GM18951 (cell line): ENCODE data around the gene HOXA11.

Source experiments
- POLR2A ChIP-seq: IDR thresholded peaks from 4 replicates; pipeline ENCODE4 v1.6.1; 2011; ENCODE audit warnings: mild to moderate bottlenecking; ENCODE audit not compliant: insufficient read length, insufficient read depth; ENCODE audit errors: extremely low read depth
- in situ Hi-C: fragments of 300-500 bp; cut with MboI; formaldehyde crosslinking; loops from one replicate; pipeline ENCODE4 v1.12.0; 2022; ENCODE audit warnings: low sequenced_read_pairs, mixed read lengths, inconsistent platforms; ENCODE audit not compliant: unreplicated experiment

Gene HOXA11

DNA sequence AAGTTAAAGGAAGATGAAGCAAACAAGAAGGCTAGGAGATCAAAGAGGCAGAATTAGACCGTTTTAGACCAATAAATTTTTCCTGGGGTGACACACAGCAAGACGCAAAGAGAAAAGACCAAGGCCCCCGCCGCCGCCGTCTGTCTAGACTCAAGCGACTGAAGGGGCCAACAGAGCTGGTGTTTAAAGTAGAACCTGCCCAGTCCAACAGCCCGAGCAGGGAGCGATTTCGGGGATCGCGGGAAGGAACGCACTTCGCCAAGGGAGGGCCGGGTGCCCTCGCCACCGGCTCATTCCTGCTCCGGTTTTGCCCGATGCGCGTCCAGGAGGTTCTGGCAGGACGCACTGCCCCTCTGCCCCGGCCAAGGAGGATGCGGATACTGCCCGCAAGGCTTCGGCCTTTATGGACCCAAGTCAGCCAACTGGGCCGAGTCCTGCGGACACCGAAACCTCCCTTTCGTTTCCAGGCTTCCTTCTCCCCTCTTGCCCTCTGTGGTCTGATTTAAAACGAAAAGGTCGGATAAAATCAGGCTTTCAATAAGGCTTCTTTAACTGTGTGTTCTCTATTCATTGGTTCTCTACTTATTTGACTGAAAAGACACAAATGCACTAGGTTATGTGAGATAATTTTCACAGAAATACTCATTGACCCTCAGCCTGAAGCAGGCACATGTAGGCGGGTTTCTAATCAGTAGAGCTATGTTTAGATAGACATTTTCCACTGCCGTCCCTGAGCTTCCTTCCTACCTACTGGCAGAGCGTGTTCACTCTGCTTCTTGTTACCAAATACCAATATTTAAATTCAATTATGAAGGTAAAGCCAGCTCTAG, 26.4 kb downstream of the HOXA11 start:
- in situ Hi-C loops = loop anchor here (10.0 kb wide), 1 partner anchor 784 kb away; no protein-coding TSS in a partner anchor

DNA sequence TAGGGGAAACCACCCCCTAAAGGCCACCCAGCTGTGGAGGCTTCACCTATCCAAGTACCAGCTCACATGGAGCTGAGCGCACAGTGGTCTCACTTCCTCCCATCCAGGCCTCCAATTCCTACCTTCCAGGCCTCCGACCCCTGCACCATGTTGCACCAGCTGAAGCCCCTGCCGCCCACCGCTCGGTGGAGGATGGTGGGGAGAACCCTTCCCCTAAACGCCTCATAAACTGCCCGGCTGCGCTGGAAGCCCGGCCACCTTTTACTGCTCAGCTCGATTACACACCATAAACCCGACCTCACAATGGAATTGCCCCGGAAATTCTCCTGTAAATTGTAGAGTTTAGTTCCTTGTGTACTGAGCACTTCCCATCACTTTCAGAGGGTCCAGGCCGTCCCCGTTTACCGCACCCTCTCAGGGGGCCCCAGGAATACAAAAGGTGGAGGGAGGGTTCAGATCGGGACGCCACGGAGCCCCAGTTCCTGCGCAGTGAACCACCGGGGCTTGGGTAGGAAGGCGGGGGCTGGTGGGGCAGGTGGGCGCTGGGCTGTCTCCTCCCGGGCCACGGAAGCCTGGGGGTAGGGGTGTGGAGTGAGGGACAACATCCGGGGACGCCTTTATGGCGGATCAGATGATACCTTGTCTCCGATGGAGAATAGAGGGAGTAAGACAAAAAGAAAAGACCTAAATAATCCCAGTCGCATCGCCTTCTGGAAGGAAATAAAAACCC, 27.2 kb downstream of the HOXA11 start:
- no peak for TF ChIP-seq POLR2A
- in situ Hi-C loops = loop anchor here (10.0 kb wide), 1 partner anchor 783 kb away; no protein-coding TSS in a partner anchor

More for the DNA sequence above, 26.4 kb downstream of the HOXA11 start:
- no peak for TF ChIP-seq POLR2A

DNA sequence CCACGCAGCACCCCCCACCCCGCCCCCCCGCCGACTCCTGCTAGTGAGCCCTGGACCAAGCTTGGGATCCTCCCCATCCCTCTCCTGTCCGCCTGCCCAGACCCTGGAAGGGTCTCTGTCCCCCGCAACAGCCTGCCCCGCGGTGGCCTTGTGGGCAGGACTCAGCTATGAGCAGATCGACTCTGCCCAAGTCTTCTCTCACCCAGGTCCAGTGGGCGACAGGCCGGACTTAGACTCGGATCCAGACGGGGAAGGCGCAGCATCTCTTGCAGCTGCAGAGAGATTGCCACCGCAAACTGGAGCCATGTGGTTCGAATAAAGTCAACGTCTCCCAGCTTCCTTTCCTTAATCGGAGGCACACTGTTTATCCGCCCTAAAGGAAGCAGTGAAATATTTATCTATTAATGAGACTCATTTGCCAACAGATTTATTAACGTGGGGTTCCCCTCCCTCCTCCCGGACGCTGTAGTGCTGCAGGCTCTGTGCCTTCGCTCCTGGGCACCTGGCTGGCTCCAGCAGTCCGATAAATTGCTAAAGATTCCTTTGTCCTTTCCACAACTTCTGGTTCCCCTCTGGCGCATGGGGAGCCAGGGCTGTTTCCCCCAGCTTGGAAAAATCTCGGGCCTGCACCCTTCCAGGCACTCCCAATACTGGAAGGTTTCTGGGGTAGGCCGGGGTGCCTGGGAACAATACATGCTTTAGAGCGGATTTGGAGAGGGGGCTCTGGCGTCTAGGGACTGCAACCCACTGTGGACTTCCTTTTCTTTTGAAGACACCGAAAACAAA, 27.9 kb downstream of the HOXA11 start:
- no peak for TF ChIP-seq POLR2A
- in situ Hi-C loops = loop anchor here (10.0 kb wide), 1 partner anchor 782 kb away; no protein-coding TSS in a partner anchor

DNA sequence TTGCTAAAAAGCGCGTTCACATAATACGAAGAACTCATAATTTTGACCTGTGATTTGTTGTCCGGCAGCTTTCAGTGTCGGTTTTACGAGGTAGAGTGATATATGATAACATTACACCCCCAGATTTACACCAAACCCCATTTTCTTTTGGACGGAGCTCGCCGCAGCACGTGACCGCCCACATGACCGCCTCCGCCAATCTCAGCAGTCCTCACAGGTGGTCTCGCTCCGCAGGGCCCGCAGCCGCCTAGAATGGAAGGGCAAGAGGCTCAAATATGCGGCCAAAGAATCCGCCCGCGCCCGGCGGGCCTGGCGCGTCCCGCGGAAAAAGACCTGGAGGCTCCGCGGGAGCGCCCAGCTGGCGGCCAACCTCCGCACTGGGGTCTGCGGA, 28.5 kb downstream of the HOXA11 start, which contains the start of gene HOXA7:
Gene HOXA7 (minus strand): TSS at position 168 of the 391 bp plus-strand sequence. CDS start 130 bp downstream, at position 38.
- in situ Hi-C loops = loop anchor here (10.0 kb wide), 1 partner anchor 782 kb away; no protein-coding TSS in a partner anchor
- TF ChIP-seq POLR2A = no peak

DNA sequence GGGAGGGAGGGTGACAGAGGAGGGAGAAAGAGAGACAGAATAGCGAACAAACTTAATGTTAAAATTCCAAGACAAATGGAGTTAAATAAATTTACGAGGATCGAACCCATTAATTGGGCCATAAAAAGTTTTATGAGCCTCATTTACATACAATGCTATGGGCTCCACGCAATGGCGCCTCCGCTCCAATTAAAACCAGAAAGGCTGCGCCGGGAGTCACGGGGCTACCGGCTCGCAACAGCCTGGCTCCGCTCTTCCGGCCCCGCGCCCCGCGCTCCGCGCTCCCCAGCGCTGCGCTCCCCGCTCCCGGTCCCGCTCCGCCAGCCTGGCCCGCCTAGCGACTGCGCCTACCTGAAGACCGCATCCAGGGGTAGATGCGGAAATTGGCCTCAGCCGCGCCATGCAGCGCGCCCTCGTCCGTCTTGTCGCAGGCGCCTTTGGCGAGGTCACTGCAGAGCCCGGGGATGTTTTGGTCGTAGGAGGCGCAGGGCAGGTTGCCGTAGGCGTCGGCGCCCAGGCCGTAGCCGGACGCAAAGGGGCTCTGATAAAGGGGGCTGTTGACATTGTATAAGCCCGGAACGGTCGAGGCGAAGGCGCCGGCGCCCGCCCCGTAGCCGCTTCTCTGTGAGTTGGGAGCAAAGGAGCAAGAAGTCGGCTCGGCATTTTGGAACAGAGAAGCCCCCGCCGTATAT, 29.1 kb downstream of the HOXA11 start:
- in situ Hi-C loops = loop anchor here (10.0 kb wide), 1 partner anchor 781 kb away; no protein-coding TSS in a partner anchor

DNA sequence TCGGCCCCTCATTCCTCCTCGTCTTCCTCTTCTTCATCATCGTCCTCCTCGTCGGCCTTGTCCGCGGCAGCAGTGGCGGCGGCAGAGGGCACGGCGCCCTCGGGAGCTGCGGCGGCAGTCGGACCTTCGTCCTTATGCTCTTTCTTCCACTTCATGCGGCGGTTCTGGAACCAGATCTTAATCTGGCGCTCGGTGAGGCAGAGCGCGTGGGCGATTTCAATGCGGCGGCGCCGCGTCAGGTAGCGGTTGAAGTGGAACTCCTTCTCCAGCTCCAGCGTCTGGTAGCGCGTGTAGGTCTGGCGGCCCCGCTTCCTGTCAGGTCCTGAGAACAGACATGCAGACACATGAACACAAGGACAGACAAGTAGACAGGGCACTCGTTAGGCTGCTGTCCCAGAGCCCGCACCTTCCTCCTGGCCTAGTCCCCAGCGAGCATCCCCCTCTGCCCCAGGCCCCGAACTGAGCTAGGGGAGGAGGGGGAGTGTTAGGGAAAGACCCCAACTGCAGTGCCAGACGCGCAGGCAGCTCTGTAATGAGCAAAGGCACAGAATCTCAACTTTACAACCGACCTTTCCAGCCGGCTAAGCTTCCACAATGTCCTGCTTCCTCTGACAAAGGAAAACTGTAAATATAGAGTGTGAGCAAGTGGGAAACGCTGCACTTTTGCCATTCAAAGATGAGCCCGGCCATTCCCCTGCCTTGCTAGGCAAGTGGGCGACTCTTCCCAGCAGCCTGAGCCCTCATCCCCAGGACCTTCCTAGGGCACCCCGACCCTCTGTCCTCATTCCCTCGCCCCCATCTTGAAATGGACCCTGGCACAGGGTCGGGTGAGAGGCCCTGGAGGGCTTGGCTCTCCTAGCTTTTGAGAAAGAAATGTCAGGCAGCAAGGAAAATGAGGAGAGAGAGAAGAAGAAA, 29.9 kb downstream of the HOXA11 start:
- in situ Hi-C loops = loop anchor here (10.0 kb wide), 1 partner anchor 780 kb away; no protein-coding TSS in a partner anchor
- TF ChIP-seq POLR2A = no peak

More for the DNA sequence above, 29.1 kb downstream of the HOXA11 start:
- no peak for TF ChIP-seq POLR2A

DNA sequence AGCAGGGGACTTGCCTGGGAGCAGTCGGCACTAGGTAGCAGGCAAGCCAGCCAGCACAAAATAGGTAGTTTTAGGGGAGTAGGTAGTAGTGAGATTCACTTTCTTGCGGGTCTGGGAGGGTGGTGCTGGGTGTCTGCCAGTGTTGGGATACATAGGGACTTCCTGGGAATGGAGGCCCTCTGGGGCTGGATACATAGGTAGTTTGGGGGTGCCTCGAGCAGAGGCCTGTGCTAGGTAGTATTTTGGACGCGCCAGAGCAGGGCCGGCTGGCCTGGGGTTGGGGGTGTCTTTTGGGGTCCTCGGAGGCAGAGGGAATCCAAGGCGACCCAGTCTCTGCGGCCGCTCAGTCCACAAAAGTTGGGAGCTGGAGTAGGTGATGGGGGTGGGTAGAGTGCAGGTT, 30.7 kb downstream of the HOXA11 start:
- in situ Hi-C loops = loop anchor here (10.0 kb wide), 1 partner anchor 780 kb away; no protein-coding TSS in a partner anchor
- TF ChIP-seq POLR2A = no peak

DNA sequence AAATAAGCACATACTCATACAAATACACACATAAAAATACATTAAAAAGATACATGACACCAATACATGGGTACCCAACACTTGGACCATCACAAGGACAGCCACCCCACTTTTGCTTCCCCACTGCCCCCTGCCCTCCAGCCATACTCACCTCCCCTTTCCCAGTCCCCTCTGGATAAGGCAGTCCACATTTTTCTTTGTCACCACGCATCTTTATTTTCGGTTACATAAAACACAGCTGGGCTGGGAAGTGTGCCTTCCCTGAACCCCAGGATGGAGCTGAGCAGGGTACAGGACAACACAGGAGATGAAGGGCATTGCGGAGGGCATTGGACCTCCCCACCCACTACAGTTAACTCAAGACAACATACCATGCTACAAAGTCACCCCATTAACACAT, 31.5 kb downstream of the HOXA11 start:
- in situ Hi-C loops = loop anchor here (10.0 kb wide), 1 partner anchor 779 kb away; no protein-coding TSS in a partner anchor
- no peak for TF ChIP-seq POLR2A

DNA sequence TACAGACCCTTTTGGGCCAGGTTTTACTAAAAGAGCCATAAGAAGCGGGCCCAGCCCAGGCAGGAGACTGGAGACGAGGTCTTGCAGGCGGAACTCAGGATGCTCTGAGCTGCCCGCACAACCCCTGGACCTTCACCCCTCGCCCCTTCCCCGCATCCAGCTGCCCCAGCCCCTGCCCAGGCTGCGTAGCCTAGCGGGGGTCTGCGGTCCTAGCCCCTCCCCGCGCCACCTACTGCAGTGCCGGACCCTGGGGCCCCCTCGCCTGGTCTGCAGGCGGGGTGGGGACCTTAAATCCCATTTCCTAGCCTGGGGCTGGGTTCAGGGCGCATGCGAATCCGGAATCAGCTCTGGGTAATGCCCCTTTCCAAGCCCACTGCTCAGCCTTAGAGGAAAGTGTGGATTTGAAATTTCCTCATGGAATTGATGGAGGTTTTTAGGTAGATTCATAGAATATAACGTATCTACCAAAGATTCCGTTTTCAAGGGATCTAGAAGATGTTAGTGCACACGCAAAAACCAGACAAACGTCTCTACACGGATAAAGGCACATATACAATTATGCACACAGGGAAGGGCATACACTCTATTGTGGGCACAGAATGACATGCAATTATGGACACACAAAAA, 32.1 kb downstream of the HOXA11 start:
- TF ChIP-seq POLR2A = no peak
- in situ Hi-C loops = loop anchor here (10.0 kb wide), 1 partner anchor 778 kb away; no protein-coding TSS in a partner anchor

DNA sequence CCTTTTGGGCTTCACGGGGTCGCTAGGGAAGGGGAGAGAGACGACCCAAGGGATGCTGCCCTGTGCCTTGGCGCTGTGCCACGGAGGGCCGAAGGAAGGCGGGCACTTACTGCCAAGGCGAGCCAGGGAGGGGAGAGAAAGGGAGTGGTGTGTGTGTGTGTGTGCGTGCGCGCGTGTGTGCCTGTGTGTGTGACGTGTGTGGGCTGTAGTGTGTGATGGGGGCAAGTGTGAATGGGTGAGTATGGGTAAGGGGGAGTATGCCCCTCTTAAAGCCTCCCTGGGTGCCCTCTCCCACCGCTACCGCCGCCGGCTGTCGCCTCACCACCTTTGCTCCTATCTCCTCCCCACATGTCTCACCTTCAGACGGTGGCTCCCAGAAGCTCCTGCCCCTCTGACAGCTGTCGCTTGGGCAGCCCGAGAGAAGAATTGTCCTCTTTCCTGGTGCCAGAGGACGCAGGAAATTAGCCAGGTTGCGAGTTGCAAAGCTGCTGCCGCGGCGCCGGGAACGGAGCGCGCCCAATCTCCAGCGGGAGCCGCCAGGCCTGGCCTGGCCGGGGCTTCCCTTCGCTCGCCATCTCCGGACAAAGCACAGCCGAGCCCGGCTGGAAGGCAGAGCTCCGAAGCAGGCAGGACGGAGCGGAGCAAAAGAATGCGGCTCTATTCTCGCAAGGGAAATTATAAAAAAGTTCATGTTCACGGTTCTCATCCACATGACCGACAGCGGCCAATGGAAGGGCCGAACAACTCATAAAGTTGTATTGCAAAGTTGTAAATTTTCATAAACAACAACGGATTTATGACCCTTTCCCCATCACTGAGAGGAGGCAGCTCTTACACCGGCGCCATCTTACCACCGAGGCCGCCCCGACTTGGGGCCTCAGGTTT, 32.9 kb downstream of the HOXA11 start, which contains the start of gene HOXA3:
Gene HOXA3 (minus strand): TSS at position 653 of the 885 bp plus-strand sequence. CDS start 41,943 bp downstream, outside the sequence.
- in situ Hi-C loops = loop anchor here (10.0 kb wide), 1 partner anchor 777 kb away; no protein-coding TSS in a partner anchor
- no peak for TF ChIP-seq POLR2A
